CD4-positive, alpha-beta memory T cell (primary cell): Measurements from ENCODE around the gene KLHL3. TPM values are rescaled to one million over a fixed set of nuclear protein-coding genes. Genes with fewer than 3 reads are reported as not detected.
A peak's percentile ranks its signal among the peaks of the same experiment; 100 is the strongest.

Experiments
- CTCF ChIA-PET: fragments of 350-600 bp; sonication (Branson Sonifier 250); formaldehyde crosslinking; loops from one replicate; lab custom pipeline; 2021; ENCODE audit warnings: inconsistent platforms; ENCODE audit not compliant: partially characterized antibody; lab: Charles Lee
- POLR2A ChIA-PET: fragments of 350-600 bp; sonication (Branson Sonifier 250); formaldehyde crosslinking; loops from one replicate; lab custom pipeline; 2021; ENCODE audit not compliant: partially characterized antibody; lab: Charles Lee
- DNase-seq, 5 donors: peaks; one replicate each; pipeline versions ENCODE4 v3.0.0 to v3.0.0-alpha.2; 2020 to 2022; ENCODE audit warnings: mixed read lengths in 1 of 5
- H3K27ac ChIP-seq: one replicate; pipeline ENCODE4 v1.7.0; 2013; ENCODE audit warnings: low read depth, low read length
- H3K27me3 ChIP-seq: 2 replicates; pipeline ENCODE4 v1.7.0; 2013; ENCODE audit warnings: mild to moderate bottlenecking, low read length, moderate library complexity; ENCODE audit not compliant: insufficient read depth
- H3K36me3 ChIP-seq: 2 replicates; pipeline ENCODE4 v1.7.0; 2013; ENCODE audit warnings: mild to moderate bottlenecking, low read length, moderate library complexity; ENCODE audit not compliant: insufficient read depth
- H3K4me1 ChIP-seq: 2 replicates; pipeline ENCODE4 v1.7.0; 2013; ENCODE audit warnings: mild to moderate bottlenecking, low read length, moderate library complexity; ENCODE audit not compliant: insufficient read depth
- H3K4me3 ChIP-seq, 2 donors: one replicate each; pipeline ENCODE4 v1.7.0; 2013; ENCODE audit warnings: low read length in 2 of 2, mild to moderate bottlenecking in 1 of 2
- H3K9me3 ChIP-seq, 2 donors: one replicate each; pipeline ENCODE4 v1.7.0; 2013; ENCODE audit warnings: low read length in 2 of 2, control low read depth in 1 of 2; ENCODE audit not compliant: control insufficient read depth in 1 of 2
- H3K27ac Mint-ChIP-seq, 7 donors: one replicate each; pipeline ENCODE4 v1.8.0; 2020 to 2021; ENCODE audit warnings: mixed read lengths in 7 of 7, mild to moderate bottlenecking in 6 of 7, inconsistent platforms in 3 of 7, moderate library complexity in 3 of 7
- H3K27me3 Mint-ChIP-seq, 2 donors: one replicate each; pipeline ENCODE4 v1.8.0; 2020 to 2021; ENCODE audit warnings: mixed read lengths in 2 of 2
- H3K36me3 Mint-ChIP-seq, 2 donors: one replicate each; pipeline ENCODE4 v1.8.0; 2020 to 2021; ENCODE audit warnings: mixed read lengths in 2 of 2, inconsistent platforms in 1 of 2, mild to moderate bottlenecking in 1 of 2
- H3K4me1 Mint-ChIP-seq, 4 donors: one replicate each; pipeline ENCODE4 v1.8.0; 2020 to 2021; ENCODE audit warnings: mixed read lengths in 4 of 4, mild to moderate bottlenecking in 1 of 4
- H3K4me3 Mint-ChIP-seq, 8 donors: one replicate each; pipeline ENCODE4 v1.8.0; 2020 to 2021; ENCODE audit warnings: mixed read lengths in 8 of 8, mild to moderate bottlenecking in 7 of 8, moderate library complexity in 6 of 8, inconsistent platforms in 3 of 8
- H3K9me3 Mint-ChIP-seq, 8 donors: one replicate each; pipeline ENCODE4 v1.8.0; 2020 to 2021; ENCODE audit warnings: mixed read lengths in 8 of 8, mild to moderate bottlenecking in 5 of 8, inconsistent platforms in 3 of 8, moderate library complexity in 1 of 8
- intact Hi-C: fragments of 100-400 bp; cut with micrococcal nuclease; formaldehyde crosslinking; loops from one replicate; pipeline ENCODE4 v1.15.1; 2023
- polyA plus RNA-seq, 2 donors: library from polyadenylated mRNA; unstranded; fragments of 300-500 nt; fragmentation: Illumina TruSeq; gene quantifications; one replicate each; pipeline ENCODE4 v1.2.3, GENCODE V29; 2021
- total RNA-seq, 2 experiments: library from RNA; stranded (reverse); gene quantifications; one replicate each; pipeline ENCODE4 v1.2.3, GENCODE V29; 2021

The KLHL3 gene
- total and polyA plus RNA-seq, 4 experiments from 2014 or later = 2.2 to 25.9 (median 12.5) TPM

DNA sequence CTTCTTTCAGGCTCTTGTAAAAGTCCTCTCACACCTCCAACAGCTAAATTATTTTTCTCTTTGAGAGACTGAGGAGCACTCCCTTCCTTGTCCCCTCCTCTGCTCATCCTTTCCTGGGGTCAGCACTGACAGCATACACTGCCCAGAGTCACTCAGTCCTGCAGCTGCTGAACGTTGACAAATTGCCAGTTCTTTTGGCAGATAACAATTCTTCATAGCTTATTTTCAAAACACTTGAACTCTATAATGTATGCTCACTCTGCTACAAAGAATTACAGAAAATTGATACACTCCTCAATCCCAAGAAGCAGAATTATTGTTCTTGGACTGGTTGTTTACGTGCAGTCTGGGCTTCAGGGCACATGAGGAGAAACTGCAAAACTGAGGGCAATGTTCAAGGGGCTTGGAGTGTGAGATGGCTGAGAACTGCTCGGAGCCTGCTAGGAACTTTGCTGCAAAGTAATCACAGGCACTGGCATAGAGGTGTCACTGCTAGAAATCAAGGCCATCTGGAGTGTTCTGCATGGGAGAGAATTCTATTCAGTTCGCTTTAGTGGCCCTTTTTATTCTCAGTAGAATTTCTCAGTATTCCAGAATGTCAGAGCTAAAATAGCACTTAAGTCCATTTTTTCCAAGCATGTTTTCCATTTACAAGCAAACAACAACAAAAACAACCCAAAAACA, 140.4 kb downstream of the KLHL3 start:
- DNase-seq = no peak
- Histone ChIP-seq H3K4me1 (no peaks in the 10 kb centered on the region), H3K4me3 (no peak overlapping the region), H3K27me3 (no peaks in the 10 kb centered on the region), H3K27ac (no peak overlapping the region), H3K36me3 (no peaks in the 10 kb centered on the region), H3K9me3 (no peaks in the 10 kb centered on the region)
- intact Hi-C loops = no loop called here
- H3K36me3 Mint-ChIP-seq = no peaks in the 10 kb centered on the region
- H3K9me3 Mint-ChIP-seq = peaks cover 0 to 19% (median 7%) of the 10 kb centered on the region in 8 donors
- no peak overlapping the region for H3K4me3 Mint-ChIP-seq
- H3K27ac Mint-ChIP-seq = no peak overlapping the region
- POLR2A ChIA-PET = no interaction called here
- H3K27me3 Mint-ChIP-seq = peaks cover 17 to 21% of the 10 kb centered on the region in 2 donors
- no peaks in the 10 kb centered on the region for H3K4me1 Mint-ChIP-seq
- CTCF ChIA-PET = no interaction called here

DNA sequence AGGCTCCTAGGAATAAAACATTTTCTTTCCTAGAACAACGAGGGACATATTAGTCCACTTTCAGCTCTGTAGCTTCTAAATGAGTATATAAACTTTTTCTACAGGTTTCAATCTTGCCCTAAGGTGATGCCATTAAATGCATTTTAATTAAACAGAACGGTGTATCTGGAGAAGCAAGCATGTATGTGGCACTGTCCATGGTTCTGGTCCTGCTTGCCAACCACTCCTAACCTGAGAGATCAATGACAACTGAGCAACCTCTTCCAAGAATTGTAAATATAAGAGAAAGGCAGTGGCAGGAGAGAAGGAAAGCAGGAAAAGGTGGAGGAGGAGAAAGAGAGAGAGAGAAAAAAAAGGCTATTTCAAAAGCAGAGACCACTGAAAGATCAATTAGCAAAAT, 141.2 kb downstream of the KLHL3 start:
- no peaks in the 10 kb centered on the region for H3K9me3 ChIP-seq
- no peaks in the 10 kb centered on the region for H3K27me3 ChIP-seq
- no peak overlapping the region for H3K27ac Mint-ChIP-seq
- peaks cover 17 to 23% of the 10 kb centered on the region in 2 donors for H3K27me3 Mint-ChIP-seq
- no peak for DNase-seq
- H3K36me3 ChIP-seq = no peaks in the 10 kb centered on the region
- intact Hi-C loops = no loop called here
- no peak overlapping the region for H3K4me3 ChIP-seq
- H3K4me3 Mint-ChIP-seq = no peak overlapping the region
- H3K36me3 Mint-ChIP-seq = no peaks in the 10 kb centered on the region
- H3K9me3 Mint-ChIP-seq = peaks cover 0 to 19% (median 7%) of the 10 kb centered on the region in 8 donors
- H3K4me1 ChIP-seq = no peaks in the 10 kb centered on the region
- POLR2A ChIA-PET = no interaction called here
- CTCF ChIA-PET = no interaction called here
- H3K27ac ChIP-seq = no peak overlapping the region
- H3K4me1 Mint-ChIP-seq = no peaks in the 10 kb centered on the region

DNA sequence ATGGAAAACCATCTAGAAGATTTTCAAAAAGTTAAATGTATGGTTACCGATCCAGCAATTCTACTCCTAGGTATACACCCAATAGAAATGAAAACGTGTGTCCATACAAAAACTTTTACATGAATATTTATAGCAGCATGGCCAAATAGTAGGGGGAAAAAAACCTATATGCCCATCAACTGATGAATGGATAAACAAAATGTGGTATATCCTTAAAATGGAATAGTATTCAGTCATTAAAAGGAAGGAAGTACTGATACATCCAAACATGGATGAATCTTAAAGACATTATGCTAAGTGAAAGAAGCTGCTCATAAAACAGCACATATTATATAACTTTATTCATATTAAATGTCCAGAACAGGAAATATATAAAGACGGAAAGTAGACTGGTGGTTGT, 143.6 kb downstream of the KLHL3 start:
- Histone ChIP-seq H3K27ac (no peak overlapping the region), H3K9me3 (no peaks in the 10 kb centered on the region), H3K36me3 (no peaks in the 10 kb centered on the region), H3K4me3 (no peak overlapping the region), H3K4me1 (no peaks in the 10 kb centered on the region), H3K27me3 (no peaks in the 10 kb centered on the region)
- Mint-ChIP-seq H3K36me3 (no peaks in the 10 kb centered on the region), H3K27ac (no peak overlapping the region), H3K9me3 (peaks cover 0 to 19% (median 8%) of the 10 kb centered on the region in 8 donors), H3K27me3 (peaks cover 10 to 16% of the 10 kb centered on the region in 2 donors), H3K4me3 (no peak overlapping the region), H3K4me1 (peaks cover 0 to 6% (median 2%) of the 10 kb centered on the region in 4 donors)
- intact Hi-C loops = no loop called here
- POLR2A ChIA-PET = no interaction called here
- CTCF ChIA-PET = no interaction called here
- DNase-seq = no peak

DNA sequence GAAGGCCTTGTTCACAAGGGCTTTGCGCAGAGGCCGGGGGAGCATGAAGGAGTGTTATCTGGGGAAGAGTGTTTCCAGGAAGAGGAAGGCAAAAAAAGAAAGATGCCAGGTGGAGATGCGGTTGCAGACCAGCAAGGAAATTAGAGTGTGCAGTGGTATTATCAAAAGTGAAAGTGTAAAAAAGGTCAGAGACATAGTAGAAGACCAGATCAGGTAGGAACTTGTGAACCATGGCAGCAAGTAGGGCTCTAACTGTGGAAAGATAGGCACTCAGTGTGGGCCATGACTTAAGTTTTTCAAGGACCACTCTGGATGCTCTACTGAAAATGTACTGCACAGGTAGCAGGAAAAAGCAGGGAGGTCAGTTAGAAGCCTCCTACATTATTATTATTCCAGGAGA, 146.7 kb downstream of the KLHL3 start:
- no peak overlapping the region for H3K27ac ChIP-seq
- no peaks in the 10 kb centered on the region for H3K27me3 ChIP-seq
- ChIA-PET CTCF (no interaction called here), POLR2A (no interaction called here)
- no peaks in the 10 kb centered on the region for H3K36me3 ChIP-seq
- H3K9me3 ChIP-seq = no peaks in the 10 kb centered on the region
- intact Hi-C loops = no loop called here
- Mint-ChIP-seq H3K4me3 (no peak overlapping the region), H3K27me3 (peaks cover 18% of the 10 kb centered on the region in 2 donors), H3K4me1 (peaks cover 0 to 6% (median 2%) of the 10 kb centered on the region in 4 donors), H3K27ac (peak overlapping the region in 1 of 7 donors; percentile 11), H3K9me3 (peaks cover 0 to 19% (median 8%) of the 10 kb centered on the region in 8 donors), H3K36me3 (no peaks in the 10 kb centered on the region)
- DNase-seq = no peak
- no peaks in the 10 kb centered on the region for H3K4me1 ChIP-seq
- no peak overlapping the region for H3K4me3 ChIP-seq

DNA sequence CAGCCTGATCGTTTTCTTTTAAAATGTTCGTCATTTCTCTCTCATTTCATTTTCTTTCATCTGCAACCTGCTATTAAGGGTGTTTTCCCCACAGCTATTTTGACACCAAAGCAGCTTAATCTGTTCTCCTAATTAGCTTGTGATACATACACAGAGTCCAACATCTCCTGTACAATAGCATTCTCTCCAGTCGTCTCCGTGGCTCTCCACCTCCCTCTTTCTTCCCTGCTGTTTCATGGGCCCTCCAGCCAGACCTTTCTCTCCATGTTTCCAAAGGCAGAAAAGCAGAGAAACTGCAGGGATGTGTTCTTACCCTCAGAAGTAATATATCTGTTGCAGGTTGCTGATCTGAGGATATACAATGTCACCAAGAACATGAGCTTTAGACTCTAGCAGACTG, 148.0 kb downstream of the KLHL3 start:
- no peak for DNase-seq
- Histone ChIP-seq H3K9me3 (no peaks in the 10 kb centered on the region), H3K27me3 (no peaks in the 10 kb centered on the region), H3K36me3 (no peaks in the 10 kb centered on the region), H3K27ac (no peak overlapping the region), H3K4me1 (no peaks in the 10 kb centered on the region), H3K4me3 (no peak overlapping the region)
- no peak overlapping the region for H3K27ac Mint-ChIP-seq
- no peaks in the 10 kb centered on the region for H3K36me3 Mint-ChIP-seq
- H3K4me1 Mint-ChIP-seq = peaks cover 0 to 6% (median 2%) of the 10 kb centered on the region in 4 donors
- H3K4me3 Mint-ChIP-seq = no peak overlapping the region
- H3K27me3 Mint-ChIP-seq = peaks cover 16 to 18% of the 10 kb centered on the region in 2 donors
- peaks cover 0 to 19% (median 7%) of the 10 kb centered on the region in 8 donors for H3K9me3 Mint-ChIP-seq
- POLR2A ChIA-PET = no interaction called here
- intact Hi-C loops = no loop called here
- CTCF ChIA-PET = no interaction called here

DNA sequence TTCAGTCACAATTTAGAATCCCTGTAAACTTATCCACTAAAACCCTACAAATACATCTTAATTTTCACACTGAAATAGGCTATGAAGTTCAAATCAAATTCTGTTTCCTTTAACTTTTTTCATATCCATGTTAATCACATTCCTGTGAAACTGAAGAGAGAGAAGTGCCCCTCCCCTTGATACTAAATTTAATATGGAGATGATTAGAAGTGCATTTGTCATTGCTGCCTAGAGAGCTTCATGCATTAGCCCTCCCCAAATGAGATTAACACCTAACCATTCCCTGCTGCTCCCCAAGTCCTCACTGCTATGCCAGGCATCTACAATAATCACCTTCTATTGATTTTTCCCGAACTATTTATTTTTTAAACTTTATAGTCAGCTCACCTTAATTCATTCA, 151.6 kb downstream of the KLHL3 start:
- H3K27me3 Mint-ChIP-seq = peaks cover 18 to 21% of the 10 kb centered on the region in 2 donors
- no peak overlapping the region for H3K27ac Mint-ChIP-seq
- POLR2A ChIA-PET = no interaction called here

DNA sequence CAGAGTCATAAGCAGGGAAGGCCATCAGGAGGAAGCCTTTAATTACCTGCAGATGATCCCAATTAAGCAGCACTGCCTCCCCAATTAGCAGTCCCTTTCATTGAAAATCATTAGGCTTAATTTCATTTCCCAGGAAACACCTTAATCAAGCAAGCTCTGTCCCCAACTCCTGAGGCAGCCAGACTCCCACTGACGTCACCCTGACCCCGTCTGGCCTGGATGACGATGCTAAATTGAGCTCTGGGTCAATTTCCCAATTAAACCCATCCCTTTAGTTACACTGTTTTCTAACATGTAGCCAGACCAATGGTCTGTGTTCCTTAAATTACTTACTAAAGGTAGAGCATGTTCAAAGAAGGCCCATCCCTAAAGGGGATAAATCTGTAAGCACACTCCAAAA, 152.8 kb downstream of the KLHL3 start:
- Histone ChIP-seq H3K9me3 (no peaks in the 10 kb centered on the region), H3K4me3 (no peak overlapping the region), H3K27ac (no peak overlapping the region), H3K36me3 (no peaks in the 10 kb centered on the region), H3K4me1 (no peaks in the 10 kb centered on the region), H3K27me3 (no peaks in the 10 kb centered on the region)
- Mint-ChIP-seq H3K4me1 (peaks cover 0 to 1% (median 0%) of the 10 kb centered on the region in 4 donors), H3K27ac (no peak overlapping the region), H3K27me3 (peaks cover 13% of the 10 kb centered on the region in 2 donors), H3K9me3 (peaks cover 0 to 6% (median 0%) of the 10 kb centered on the region in 8 donors), H3K4me3 (no peak overlapping the region), H3K36me3 (no peaks in the 10 kb centered on the region)
- CTCF ChIA-PET = no interaction called here
- DNase-seq = no peak
- POLR2A ChIA-PET = no interaction called here
- intact Hi-C loops = no loop called here

More for the DNA sequence above, 151.6 kb downstream of the KLHL3 start:
- CTCF ChIA-PET = no interaction called here
- Mint-ChIP-seq H3K36me3 (no peaks in the 10 kb centered on the region), H3K4me3 (no peak overlapping the region), H3K4me1 (peaks cover 0 to 7% (median 2%) of the 10 kb centered on the region in 4 donors), H3K9me3 (peaks cover 0 to 8% (median 0%) of the 10 kb centered on the region in 8 donors)
- Histone ChIP-seq H3K4me3 (no peak overlapping the region), H3K9me3 (no peaks in the 10 kb centered on the region), H3K4me1 (no peaks in the 10 kb centered on the region), H3K27me3 (no peaks in the 10 kb centered on the region), H3K27ac (no peak overlapping the region), H3K36me3 (no peaks in the 10 kb centered on the region)
- no peak for DNase-seq
- intact Hi-C loops = no loop called here
